Trophoblast cell (in vitro differentiated cells and primary cell): ENCODE results near the gene ZNF575.

Source experiments
- DNase-seq, 2 donors: peaks; one replicate each; pipeline ENCODE4 v3.0.0-alpha.2; 2016
- H2AFZ ChIP-seq: 2 replicates; pipeline ENCODE4 v1.6.1; 2013; ENCODE audit warnings: low read length, moderate library complexity, mild to moderate bottlenecking; ENCODE audit not compliant: insufficient read depth, poor library complexity
- H2AK5ac ChIP-seq: 2 replicates; pipeline ENCODE4 v1.6.1; 2013; ENCODE audit warnings: mild to moderate bottlenecking, low read length
- H2BK120ac ChIP-seq: 2 replicates; pipeline ENCODE4 v1.6.1; 2013; ENCODE audit warnings: low read length, mild to moderate bottlenecking, moderate library complexity; ENCODE audit not compliant: insufficient read depth, poor library complexity
- H2BK12ac ChIP-seq: 2 replicates; pipeline ENCODE4 v1.6.1; 2013; ENCODE audit warnings: mild to moderate bottlenecking, low read length, moderate library complexity
- H2BK5ac ChIP-seq: 2 replicates; pipeline ENCODE4 v1.6.1; 2013; ENCODE audit warnings: low read length, low read depth, moderate library complexity, mild to moderate bottlenecking; ENCODE audit not compliant: poor library complexity
- H3K14ac ChIP-seq: 2 replicates; pipeline ENCODE4 v1.6.1; 2013; ENCODE audit warnings: mild to moderate bottlenecking, low read length
- H3K18ac ChIP-seq: 2 replicates; pipeline ENCODE4 v1.6.1; 2013; ENCODE audit warnings: mild to moderate bottlenecking, low read length
- H3K23ac ChIP-seq: 2 replicates; pipeline ENCODE4 v1.6.1; 2013; ENCODE audit warnings: low read length
- H3K27ac ChIP-seq: 2 replicates; pipeline ENCODE4 v1.5.1; 2013; ENCODE audit warnings: low read depth, mild to moderate bottlenecking, inconsistent platforms, low read length, moderate library complexity
- H3K27me3 ChIP-seq: 2 replicates; pipeline ENCODE4 v1.6.1; 2013; ENCODE audit warnings: inconsistent platforms, mild to moderate bottlenecking, low read length, moderate library complexity; ENCODE audit not compliant: insufficient read depth
- H3K36me3 ChIP-seq, 2 experiments: 1 replicate in 1 of 2; 2 replicates in 1 of 2; pipeline ENCODE4 v1.6.1; 2013; ENCODE audit warnings: low read length in 2 of 2, mild to moderate bottlenecking in 2 of 2, moderate library complexity in 1 of 2; ENCODE audit not compliant: insufficient read depth in 2 of 2, control insufficient read depth in 1 of 2
- H3K4ac ChIP-seq: 2 replicates; pipeline ENCODE4 v1.6.1; 2013; ENCODE audit warnings: low read depth, mild to moderate bottlenecking, low read length, moderate library complexity
- H3K4me1 ChIP-seq, 2 experiments: 1 replicate in 1 of 2; 2 replicates in 1 of 2; pipeline ENCODE4 v1.6.1; 2013; ENCODE audit warnings: low read length in 2 of 2, mild to moderate bottlenecking in 2 of 2, moderate library complexity in 1 of 2; ENCODE audit not compliant: insufficient read depth in 2 of 2, control insufficient read depth in 1 of 2
- H3K4me2 ChIP-seq: 2 replicates; pipeline ENCODE4 v1.6.1; 2013; ENCODE audit warnings: inconsistent platforms, mild to moderate bottlenecking, low read length, moderate library complexity
- H3K4me3 ChIP-seq: 2 replicates; pipeline ENCODE4 v1.5.1; 2013; ENCODE audit warnings: mild to moderate bottlenecking, low read depth, low read length, inconsistent platforms
- H3K79me1 ChIP-seq: one replicate; pipeline ENCODE4 v1.6.1; 2013; ENCODE audit warnings: low read length
- H3K79me2 ChIP-seq: 2 replicates; pipeline ENCODE4 v1.6.1; 2013; ENCODE audit warnings: low read length, mild to moderate bottlenecking; ENCODE audit not compliant: control insufficient read depth, insufficient read depth, poor library complexity
- H3K9ac ChIP-seq: 2 replicates; pipeline ENCODE4 v1.6.1; 2013; ENCODE audit warnings: mild to moderate bottlenecking, low read length
- H3K9me3 ChIP-seq: 2 replicates; pipeline ENCODE4 v1.6.1; 2013; ENCODE audit warnings: low read depth, mild to moderate bottlenecking, control low read depth, inconsistent platforms, low read length; ENCODE audit not compliant: insufficient read depth
- H4K12ac ChIP-seq: 2 replicates; pipeline ENCODE4 v1.6.1; 2013; ENCODE audit warnings: low read depth, mild to moderate bottlenecking, low read length, moderate library complexity
- H4K8ac ChIP-seq: 2 replicates; pipeline ENCODE4 v1.6.1; 2013; ENCODE audit warnings: low read depth, mild to moderate bottlenecking, low read length, moderate library complexity
- H4K91ac ChIP-seq: one replicate; pipeline ENCODE4 v1.6.1; 2013; ENCODE audit warnings: low read depth, mild to moderate bottlenecking, low read length, moderate library complexity
- WGBS: extraction: QIAGEN DNeasy Blood & Tissue Kit; methylation state at CpG from one replicate; pipeline ENCODE4 v1.1.7; 2013; ENCODE audit warnings: missing lambda C conversion rate; ENCODE audit not compliant: insufficient read length, insufficient coverage; ENCODE audit errors: extremely low coverage; 5-methylcytosine and 5-hydroxymethylcytosine counted together

Gene ZNF575

GRCh38 chr19:43584484-43584883 lies 51.5 kb downstream of the ZNF575 start:
- no peak overlapping the region for H3K4me2 ChIP-seq
- no peaks in the 10 kb centered on the region for H3K27me3 ChIP-seq
- no peak overlapping the region for H3K23ac ChIP-seq
- no peak overlapping the region for H2AK5ac ChIP-seq
- no peak overlapping the region for H3K14ac ChIP-seq
- H3K9me3 ChIP-seq = peaks cover 3% of the 10 kb centered on the region
- no peak overlapping the region for H3K27ac ChIP-seq
- no peaks in the 10 kb centered on the region for H3K79me2 ChIP-seq
- H3K9ac ChIP-seq = peak overlapping the region; percentile 50
- no peak overlapping the region for H4K91ac ChIP-seq
- WGBS = no CpG with 5 or more reads among the region's 1 CpG
- peaks cover 0 to 4% of the 10 kb centered on the region in 2 experiments for H3K4me1 ChIP-seq
- H2BK120ac ChIP-seq = no peak overlapping the region
- H4K12ac ChIP-seq = no peak overlapping the region
- no peak overlapping the region for H3K4ac ChIP-seq
- peaks cover 3% of the 10 kb centered on the region for H3K79me1 ChIP-seq
- no peak overlapping the region for H3K4me3 ChIP-seq
- no peak overlapping the region for H4K8ac ChIP-seq
- no peak for DNase-seq
- no peak overlapping the region for H3K18ac ChIP-seq
- H3K36me3 ChIP-seq = peaks cover 0 to 14% of the 10 kb centered on the region in 2 experiments
- H2BK5ac ChIP-seq = no peak overlapping the region
- no peak overlapping the region for H2BK12ac ChIP-seq
- H2AFZ ChIP-seq = no peak overlapping the region
